ENCODE results near the gene SPINT2. TPM values are rescaled to one million over a fixed set of nuclear protein-coding genes. Genes with fewer than 3 reads are reported as not detected.
"Not testable (repeated sequence)": the region's sequence is repeated elsewhere in the genome, so short reads cannot be mapped to it uniquely, and the experiment has no call there.

Gene SPINT2
- total and polyA plus RNA-seq, 2 of the 13 experiments (the other 11 are each of a cell fraction or from before 2014, with no cell fraction given), result 0.31 to 0.77 TPM

- TF ChIP-seq SPEN (CRISPR knock-in tag; IDR thresholded peaks at IDR 0.05; ENCODE audit: low read depth) (peak; percentile 74), TFDP2 (CRISPR knock-in tag; IDR thresholded peaks at IDR 0.05) (peak; percentile 80), PATZ1 (CRISPR knock-in tag; IDR thresholded peaks at IDR 0.05) (peak; percentile 79)
These were observed 40.1 kb upstream of the SPINT2 start, which contains the start of gene DPF1 (continued) for GRCh38 chr19:38224014-38224862.

GRCh38 chr19:38224863-38225218, 39.5 kb upstream of the SPINT2 start:
- H3K27ac ChIP-seq (ENCODE audit: extremely low read length, insufficient read depth, low read length); H4K20me1 ChIP-seq (ENCODE audit: insufficient read depth, low read length); ATAC-seq; H3K79me2 ChIP-seq (ENCODE audit: insufficient read depth, low read length); H3K9ac ChIP-seq (ENCODE audit: insufficient read depth, low read depth, low read length); H2AFZ ChIP-seq (ENCODE audit: low read length); H3K9me3 ChIP-seq (ENCODE audit: low read length); POLR2A ChIA-PET; BruUV-seq (replicated peaks); H3K36me3 ChIP-seq (replicated peaks in 1 of 2; ENCODE audit: control insufficient read depth in 1 of 2, insufficient read depth in 2 of 2, low read length in 2 of 2); FAIRE-seq; DNase-seq (ENCODE audit: low spot score); in situ Hi-C loops (cut with HindIII; ENCODE audit: extremely low pct_ligation_motif_present, low pct_unique_long_range_greater_than_20kb): not testable (repeated sequence)
- CTCF ChIA-PET (ENCODE audit: low intra/inter-chr PET ratio, low total read pairs), result interaction anchor here (1.3 kb wide), 1 partner anchor 82 kb away, joined by 4 read pairs; no protein-coding TSS in a partner anchor
- Histone ChIP-seq H3K4me1 (ENCODE audit: insufficient read depth, low read length) (peaks cover 17% of the 10 kb centered on the region), H3K4me2 (ENCODE audit: low read depth, low read length) (peak overlapping the region; percentile 92; the same call in 1 of the 2 replicates), H3K4me3 (replicated peaks in 1 of 3; ENCODE audit: insufficient read depth in 1 of 3, low read depth in 2 of 3, low read length in 3 of 3) (peak overlapping the region in 1 of 3 experiments; percentile 86; a peak in 3 of 6 replicates), H3K27me3 (ENCODE audit: control insufficient read depth in 1 of 2, insufficient read depth in 2 of 2, low read length in 2 of 2) (peaks cover 7 to 22% of the 10 kb centered on the region in 2 experiments; a peak in 4 of 5 replicates)
- WGBS (ENCODE audit: low lambda C conversion rate), result 68% methylated on average over 6 of the region's 6 CpGs
- intact Hi-C loops (cut with micrococcal nuclease; ENCODE audit: unreplicated experiment), result loop anchor here (2.0 kb wide), 1 partner anchor 326 kb away; no protein-coding TSS in a partner anchor
